HL-60 (cell line): ENCODE results near the gene GDPD5.

ENCODE experiments used
- POLR2AphosphoS5 ChIP-seq: IDR thresholded peaks from 2 replicates; pipeline ENCODE4 v1.6.1; 2012; ENCODE audit warnings: low read depth
- TF ChIP-seq, protein P1 (sequence below): IDR thresholded peaks from one replicate; pipeline ENCODE4 v1.5.1; 2011; ENCODE audit warnings: low read length, control low read depth, inconsistent platforms; ENCODE audit not compliant: insufficient read depth
- TF ChIP-seq, protein P2 (sequence below): IDR thresholded peaks from 2 replicates; pipeline ENCODE4 v1.6.1; 2012; ENCODE audit warnings: low read depth; ENCODE audit not compliant: insufficient replicate concordance

GRCh38 chr11:75539459-75540334, 14.0 kb upstream of the GDPD5 start:
- TF ChIP-seq, protein P1, sequence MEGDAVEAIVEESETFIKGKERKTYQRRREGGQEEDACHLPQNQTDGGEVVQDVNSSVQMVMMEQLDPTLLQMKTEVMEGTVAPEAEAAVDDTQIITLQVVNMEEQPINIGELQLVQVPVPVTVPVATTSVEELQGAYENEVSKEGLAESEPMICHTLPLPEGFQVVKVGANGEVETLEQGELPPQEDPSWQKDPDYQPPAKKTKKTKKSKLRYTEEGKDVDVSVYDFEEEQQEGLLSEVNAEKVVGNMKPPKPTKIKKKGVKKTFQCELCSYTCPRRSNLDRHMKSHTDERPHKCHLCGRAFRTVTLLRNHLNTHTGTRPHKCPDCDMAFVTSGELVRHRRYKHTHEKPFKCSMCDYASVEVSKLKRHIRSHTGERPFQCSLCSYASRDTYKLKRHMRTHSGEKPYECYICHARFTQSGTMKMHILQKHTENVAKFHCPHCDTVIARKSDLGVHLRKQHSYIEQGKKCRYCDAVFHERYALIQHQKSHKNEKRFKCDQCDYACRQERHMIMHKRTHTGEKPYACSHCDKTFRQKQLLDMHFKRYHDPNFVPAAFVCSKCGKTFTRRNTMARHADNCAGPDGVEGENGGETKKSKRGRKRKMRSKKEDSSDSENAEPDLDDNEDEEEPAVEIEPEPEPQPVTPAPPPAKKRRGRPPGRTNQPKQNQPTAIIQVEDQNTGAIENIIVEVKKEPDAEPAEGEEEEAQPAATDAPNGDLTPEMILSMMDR, result no peak
- no peak for TF ChIP-seq POLR2AphosphoS5
- TF ChIP-seq, protein P2, sequence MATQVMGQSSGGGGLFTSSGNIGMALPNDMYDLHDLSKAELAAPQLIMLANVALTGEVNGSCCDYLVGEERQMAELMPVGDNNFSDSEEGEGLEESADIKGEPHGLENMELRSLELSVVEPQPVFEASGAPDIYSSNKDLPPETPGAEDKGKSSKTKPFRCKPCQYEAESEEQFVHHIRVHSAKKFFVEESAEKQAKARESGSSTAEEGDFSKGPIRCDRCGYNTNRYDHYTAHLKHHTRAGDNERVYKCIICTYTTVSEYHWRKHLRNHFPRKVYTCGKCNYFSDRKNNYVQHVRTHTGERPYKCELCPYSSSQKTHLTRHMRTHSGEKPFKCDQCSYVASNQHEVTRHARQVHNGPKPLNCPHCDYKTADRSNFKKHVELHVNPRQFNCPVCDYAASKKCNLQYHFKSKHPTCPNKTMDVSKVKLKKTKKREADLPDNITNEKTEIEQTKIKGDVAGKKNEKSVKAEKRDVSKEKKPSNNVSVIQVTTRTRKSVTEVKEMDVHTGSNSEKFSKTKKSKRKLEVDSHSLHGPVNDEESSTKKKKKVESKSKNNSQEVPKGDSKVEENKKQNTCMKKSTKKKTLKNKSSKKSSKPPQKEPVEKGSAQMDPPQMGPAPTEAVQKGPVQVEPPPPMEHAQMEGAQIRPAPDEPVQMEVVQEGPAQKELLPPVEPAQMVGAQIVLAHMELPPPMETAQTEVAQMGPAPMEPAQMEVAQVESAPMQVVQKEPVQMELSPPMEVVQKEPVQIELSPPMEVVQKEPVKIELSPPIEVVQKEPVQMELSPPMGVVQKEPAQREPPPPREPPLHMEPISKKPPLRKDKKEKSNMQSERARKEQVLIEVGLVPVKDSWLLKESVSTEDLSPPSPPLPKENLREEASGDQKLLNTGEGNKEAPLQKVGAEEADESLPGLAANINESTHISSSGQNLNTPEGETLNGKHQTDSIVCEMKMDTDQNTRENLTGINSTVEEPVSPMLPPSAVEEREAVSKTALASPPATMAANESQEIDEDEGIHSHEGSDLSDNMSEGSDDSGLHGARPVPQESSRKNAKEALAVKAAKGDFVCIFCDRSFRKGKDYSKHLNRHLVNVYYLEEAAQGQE, result no peak
